AG04449 (cell line): ENCODE measurements around the gene PIGU.

Experiments used
- CTCF ChIA-PET: fragments of 350-600 bp; formaldehyde crosslinking; extraction: SDS; loops from one replicate; lab custom pipeline; 2021; ENCODE audit warnings: antibody characterized with exemption; lab: Yijun Ruan, JAX
- POLR2A ChIA-PET: fragments of 400-600, 350-600 bp; formaldehyde crosslinking; extraction: SDS; loops from one replicate; lab custom pipeline; 2020; ENCODE audit warnings: antibody characterized with exemption, inconsistent platforms; lab: Yijun Ruan, JAX
- DNase-seq: peaks from one replicate; pipeline ENCODE4 v3.0.0-alpha.2; 2010; ENCODE audit warnings: low read depth, low spot score
- H3K4me3 ChIP-seq: 2 replicates; pipeline ENCODE4 v1.5.1; 2011; ENCODE audit warnings: low read depth, mild to moderate bottlenecking, control low read depth, low read length
- TF ChIP-seq, protein P1 (sequence below): IDR thresholded peaks from one replicate; pipeline ENCODE4 v1.5.1; 2011; ENCODE audit warnings: mild to moderate bottlenecking, moderate library complexity, low read length, control low read depth, inconsistent platforms; ENCODE audit not compliant: insufficient read depth; ENCODE audit errors: missing control alignments

The PIGU gene

DNA sequence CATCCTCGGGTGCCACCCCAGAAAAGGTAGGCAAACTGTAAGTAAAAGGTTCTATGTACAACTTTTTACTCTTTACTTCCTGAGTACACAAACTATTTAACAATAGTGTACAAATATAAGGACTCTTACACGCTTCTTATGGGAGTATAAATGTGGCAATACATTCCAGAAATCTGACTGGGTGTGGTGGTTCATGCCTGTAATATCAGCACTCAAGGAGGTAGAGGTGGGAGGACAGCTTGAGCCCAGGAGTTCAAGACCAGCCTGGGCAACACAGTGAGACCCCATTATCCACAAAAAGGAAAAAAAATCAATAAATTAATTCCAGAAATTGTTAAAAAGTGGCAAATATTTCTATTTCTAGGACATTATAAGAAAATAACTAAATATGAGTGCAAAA lies 48.9 kb downstream of the PIGU start:
- CTCF ChIA-PET = no interaction called here
- TF ChIP-seq, protein P1, sequence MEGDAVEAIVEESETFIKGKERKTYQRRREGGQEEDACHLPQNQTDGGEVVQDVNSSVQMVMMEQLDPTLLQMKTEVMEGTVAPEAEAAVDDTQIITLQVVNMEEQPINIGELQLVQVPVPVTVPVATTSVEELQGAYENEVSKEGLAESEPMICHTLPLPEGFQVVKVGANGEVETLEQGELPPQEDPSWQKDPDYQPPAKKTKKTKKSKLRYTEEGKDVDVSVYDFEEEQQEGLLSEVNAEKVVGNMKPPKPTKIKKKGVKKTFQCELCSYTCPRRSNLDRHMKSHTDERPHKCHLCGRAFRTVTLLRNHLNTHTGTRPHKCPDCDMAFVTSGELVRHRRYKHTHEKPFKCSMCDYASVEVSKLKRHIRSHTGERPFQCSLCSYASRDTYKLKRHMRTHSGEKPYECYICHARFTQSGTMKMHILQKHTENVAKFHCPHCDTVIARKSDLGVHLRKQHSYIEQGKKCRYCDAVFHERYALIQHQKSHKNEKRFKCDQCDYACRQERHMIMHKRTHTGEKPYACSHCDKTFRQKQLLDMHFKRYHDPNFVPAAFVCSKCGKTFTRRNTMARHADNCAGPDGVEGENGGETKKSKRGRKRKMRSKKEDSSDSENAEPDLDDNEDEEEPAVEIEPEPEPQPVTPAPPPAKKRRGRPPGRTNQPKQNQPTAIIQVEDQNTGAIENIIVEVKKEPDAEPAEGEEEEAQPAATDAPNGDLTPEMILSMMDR = no peak
- POLR2A ChIA-PET = no interaction called here

DNA sequence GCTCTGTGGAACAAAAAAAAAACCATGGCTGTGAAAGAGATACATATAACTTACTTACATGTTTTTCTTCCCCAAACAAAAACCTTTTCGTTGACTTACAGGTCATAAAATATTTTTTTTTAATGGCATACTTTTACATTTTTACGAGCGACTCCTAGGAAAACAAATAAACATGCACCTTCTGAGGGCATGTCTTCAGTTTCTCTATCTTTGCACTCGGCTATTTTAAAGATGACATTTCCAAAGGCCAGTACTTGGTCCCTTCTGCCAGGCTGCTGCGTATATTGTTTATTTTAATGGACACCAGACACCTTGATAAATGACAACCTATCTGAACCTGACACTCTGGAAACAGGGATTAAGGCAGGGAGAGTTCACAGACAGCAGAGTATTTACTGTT lies 49.4 kb downstream of the PIGU start:
- CTCF ChIA-PET = no interaction called here
- DNase-seq = no peak
- TF ChIP-seq, protein P1 = no peak
- no peak overlapping the region for H3K4me3 ChIP-seq
- POLR2A ChIA-PET = no interaction called here

More for the DNA sequence above, 48.9 kb downstream of the PIGU start:
- no peak for DNase-seq
- H3K4me3 ChIP-seq = no peak overlapping the region

DNA sequence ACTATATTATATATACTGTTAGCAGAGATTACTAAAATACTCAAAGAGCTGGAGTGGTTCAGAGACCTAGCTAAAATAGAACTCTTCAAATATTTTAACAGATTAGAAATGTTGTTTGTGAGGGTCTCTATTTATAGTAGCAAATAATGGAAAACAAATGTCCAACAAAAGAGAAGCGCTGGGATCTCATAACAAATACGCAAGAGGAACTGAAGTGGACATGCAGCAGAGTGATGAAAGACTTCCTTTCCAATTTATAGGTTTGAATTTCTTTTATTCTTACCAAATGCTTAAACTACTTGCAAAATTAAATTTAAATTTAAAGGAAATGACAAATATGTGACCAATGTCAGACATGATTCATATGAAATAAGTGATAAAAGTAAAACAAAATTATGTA lies 49.9 kb downstream of the PIGU start:
- no peak for DNase-seq
- ChIA-PET CTCF (no interaction called here), POLR2A (no interaction called here)
- H3K4me3 ChIP-seq = no peak overlapping the region
- TF ChIP-seq, protein P1 = no peak

DNA sequence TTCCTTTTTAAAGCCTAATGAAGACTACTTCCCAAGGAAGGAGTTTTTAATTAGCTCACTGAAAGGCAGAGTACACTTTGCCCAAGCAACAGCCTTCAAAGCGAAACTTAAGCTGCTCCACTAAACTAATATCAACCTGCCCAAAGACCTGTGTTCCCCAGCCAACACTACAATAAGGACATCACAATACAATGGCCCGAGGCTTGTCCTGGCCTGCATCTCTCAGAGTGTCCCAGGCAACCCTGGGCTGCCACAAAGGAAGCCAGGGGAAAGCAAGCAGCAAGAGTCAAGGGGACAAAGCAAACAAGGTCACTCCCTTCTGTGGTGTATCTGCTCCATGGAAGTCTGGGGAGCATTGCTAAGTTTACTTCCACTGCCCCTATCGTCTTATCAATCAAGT lies 52.3 kb downstream of the PIGU start:
- TF ChIP-seq, protein P1 = no peak
- ChIA-PET CTCF (no interaction called here), POLR2A (no interaction called here)
- no peak overlapping the region for H3K4me3 ChIP-seq
- DNase-seq = no peak

DNA sequence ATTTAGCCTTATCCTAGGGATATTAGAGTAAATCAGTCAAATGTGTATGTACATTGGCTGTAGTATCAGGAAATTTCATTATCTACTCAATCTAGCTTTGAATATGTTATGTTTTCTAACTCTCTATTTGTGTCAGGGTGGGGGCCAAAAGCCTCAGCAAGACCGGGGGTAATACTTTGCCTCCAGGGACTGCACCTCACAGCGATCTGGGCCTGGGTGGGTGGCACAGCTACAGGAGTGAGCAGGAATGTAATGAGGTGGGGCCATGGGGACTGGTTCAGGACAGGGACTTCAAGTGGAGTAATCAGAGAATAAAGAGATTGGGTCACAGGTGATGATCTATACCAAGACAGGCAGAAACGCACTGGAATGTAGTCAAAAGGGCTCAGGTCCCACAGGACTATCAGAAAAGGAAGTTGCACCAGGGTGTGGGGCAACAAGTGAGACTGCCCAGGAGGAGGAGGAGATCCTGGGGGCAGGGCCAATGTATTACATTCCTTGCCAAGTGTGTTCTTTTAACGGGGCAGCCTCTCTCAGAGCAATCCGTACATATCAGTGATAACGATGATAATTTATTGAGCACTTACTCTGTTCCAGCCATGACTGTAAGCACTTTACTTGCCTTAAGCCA lies 54.0 kb downstream of the PIGU start:
- CTCF ChIA-PET = no interaction called here
- TF ChIP-seq, protein P1 = no peak
- DNase-seq = no peak
- POLR2A ChIA-PET = no interaction called here
- H3K4me3 ChIP-seq = no peak overlapping the region

DNA sequence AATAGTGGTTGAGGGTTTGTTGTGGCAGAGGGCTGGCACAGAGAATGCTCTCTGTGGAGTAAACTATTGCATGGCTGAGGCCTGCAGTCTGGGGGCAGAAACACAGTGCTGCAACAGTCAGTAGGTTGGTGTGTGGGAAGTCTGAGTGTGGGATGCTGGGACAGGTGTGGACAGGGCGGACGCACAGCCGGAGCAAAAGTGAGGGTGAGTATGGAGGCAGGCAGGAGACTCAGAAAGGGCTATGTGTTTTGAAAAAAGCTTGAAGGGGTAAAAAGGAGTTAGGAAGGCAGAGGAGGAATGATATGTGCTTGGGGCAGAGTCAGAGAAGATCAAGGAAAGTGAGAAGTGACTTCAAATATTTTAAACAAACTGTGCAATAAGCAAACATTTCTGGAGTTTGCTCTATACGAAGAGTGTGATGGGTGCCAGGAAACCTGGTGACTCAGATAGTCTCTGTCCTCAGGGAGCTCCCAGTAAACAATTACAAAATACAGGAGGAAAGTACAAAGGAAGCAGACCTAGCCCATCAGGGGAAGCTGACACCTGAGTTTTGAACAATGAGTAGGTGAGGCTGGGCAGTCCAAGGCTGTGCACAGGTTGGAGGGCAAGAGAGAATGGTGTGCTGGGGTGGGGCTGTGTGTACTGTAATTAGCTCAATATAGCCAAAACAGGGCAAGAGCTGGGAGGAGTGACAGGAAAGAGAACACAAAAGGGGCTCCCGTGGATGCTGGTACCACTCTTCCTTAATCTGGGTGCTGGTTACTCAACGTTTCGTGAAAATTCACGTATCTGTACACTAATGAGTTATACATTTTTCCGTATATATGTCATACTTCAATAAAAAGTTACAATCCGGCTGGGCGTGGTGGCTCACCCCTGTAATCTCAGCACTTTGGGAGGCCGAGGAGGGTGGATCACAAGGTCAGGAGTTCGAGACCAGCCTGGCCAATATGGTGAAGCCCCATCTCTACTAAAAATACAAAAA lies 55.2 kb downstream of the PIGU start:
- no peak overlapping the region for H3K4me3 ChIP-seq
- ChIA-PET POLR2A (no interaction called here), CTCF (interaction anchor here (0.6 kb wide), 1 partner anchor 309 kb away, joined by 4 read pairs; no protein-coding TSS in a partner anchor)
- no peak for DNase-seq
- TF ChIP-seq, protein P1 = no peak
